HG02798 (cell line): ENCODE measurements around the gene P2RX3.
A peak's percentile ranks its signal among the peaks of the same experiment; 100 is the strongest.
"Not testable (repeated sequence)": the region's sequence is repeated elsewhere in the genome, so short reads cannot be mapped to it uniquely, and the experiment has no call there.

Experiments used
- ATAC-seq: cut with Tn5 transposase; IDR thresholded peaks from one replicate; pipeline ENCODE4 v1.9.1; 2021; ENCODE audit warnings: mild to moderate bottlenecking; ENCODE audit not compliant: unreplicated experiment, poor library complexity

P2RX3 gene

GRCh38 chr11:57323855-57324153 lies 14.3 kb upstream of the P2RX3 start:
- no peak for ATAC-seq

GRCh38 chr11:57324154-57324885 lies 13.8 kb upstream of the P2RX3 start:
- no peak for ATAC-seq

- peak; percentile 91 for ATAC-seq
Measured at GRCh38 chr11:57324886-57325734, 13.0 kb upstream of the P2RX3 start, which contains the start of gene TNKS1BP1. TNKS1BP1 (minus strand) TSS chr11:57324952; CDS start chr11:57321885, 3,067 bp downstream.

- no peak for ATAC-seq
Measured at GRCh38 chr11:57325735-57326048, 12.5 kb upstream of the P2RX3 start.

GRCh38 chr11:57327721-57328120 lies 10.4 kb upstream of the P2RX3 start:
- no peak for ATAC-seq

GRCh38 chr11:57330029-57330428 lies 8.1 kb upstream of the P2RX3 start:
- ATAC-seq: no peak

- ATAC-seq: no peak
Measured at GRCh38 chr11:57331720-57332119, 6.4 kb upstream of the P2RX3 start.

GRCh38 chr11:57332694-57333440 lies 5.3 kb upstream of the P2RX3 start:
- no peak for ATAC-seq

- no peak for ATAC-seq
Measured at GRCh38 chr11:57335023-57335342, 3.2 kb upstream of the P2RX3 start.

- ATAC-seq: peak; percentile 99
Measured at GRCh38 chr11:57335343-57336110, 2.6 kb upstream of the P2RX3 start, which contains the start of gene SSRP1. SSRP1 (minus strand) TSS chr11:57335892; CDS start chr11:57335121, 771 bp downstream.

GRCh38 chr11:57336111-57336666 lies 2.0 kb upstream of the P2RX3 start:
- ATAC-seq: no peak

GRCh38 chr11:57336856-57337255 lies 1.3 kb upstream of the P2RX3 start:
- not testable (repeated sequence) for ATAC-seq

- no peak for ATAC-seq
Measured at GRCh38 chr11:57339328-57339727, 1.2 kb downstream of the P2RX3 start.

GRCh38 chr11:57340039-57340615 lies 2.0 kb downstream of the P2RX3 start:
- ATAC-seq: no peak

GRCh38 chr11:57341250-57341808 lies 3.2 kb downstream of the P2RX3 start:
- no peak for ATAC-seq

GRCh38 chr11:57342702-57343101 lies 4.5 kb downstream of the P2RX3 start:
- no peak for ATAC-seq

- ATAC-seq: no peak
Measured at GRCh38 chr11:57343825-57344224, 5.7 kb downstream of the P2RX3 start.

- no peak for ATAC-seq
Measured at GRCh38 chr11:57344826-57345225, 6.7 kb downstream of the P2RX3 start.

GRCh38 chr11:57345555-57346211 lies 7.5 kb downstream of the P2RX3 start:
- ATAC-seq: peak; percentile 79
